Umbilical cord (tissue), 2 donors: ENCODE data around the gene PRKCE. TPM values are rescaled to one million over a fixed set of nuclear protein-coding genes. Genes with fewer than 3 reads are reported as not detected.
"Not testable (repeated sequence)": the region's sequence is repeated elsewhere in the genome, so short reads cannot be mapped to it uniquely, and the experiment has no call there.

Experiments
- DNase-seq: peaks from one replicate; pipeline ENCODE4 v3.0.0-alpha.2; 2015; ENCODE audit warnings: low spot score
- total RNA-seq: library from RNA; depleted of rRNA; stranded (reverse); fragments of >200 nt; gene quantifications from one replicate; pipeline ENCODE4 v1.2.3, GENCODE V29; 2014; ENCODE audit warnings: low replicate concordance; ENCODE audit not compliant: insufficient read depth

The PRKCE gene
- total RNA-seq, 1 donor from 2014 or later, result 8.2 TPM

- DNase-seq, result no peak
These were observed 17.0 kb downstream of the PRKCE start for GRCh38 chr2:45668509-45668908.

GRCh38 chr2:45669032-45669486, 17.6 kb downstream of the PRKCE start:
- peak; percentile 85 for DNase-seq

GRCh38 chr2:45670646-45671045, 19.2 kb downstream of the PRKCE start:
- DNase-seq, result no peak

GRCh38 chr2:45672138-45672537, 20.7 kb downstream of the PRKCE start:
- no peak for DNase-seq

GRCh38 chr2:45674035-45674816, 22.8 kb downstream of the PRKCE start:
- peak; percentile 38 for DNase-seq

- peak; percentile 54 for DNase-seq
These were observed 23.9 kb downstream of the PRKCE start for GRCh38 chr2:45675263-45675812.

- no peak for DNase-seq
These were observed 24.6 kb downstream of the PRKCE start for GRCh38 chr2:45676088-45676487.

GRCh38 chr2:45678791-45679348, 27.4 kb downstream of the PRKCE start:
- no peak for DNase-seq

- no peak for DNase-seq
These were observed 29.0 kb downstream of the PRKCE start for GRCh38 chr2:45680351-45680967.

- no peak for DNase-seq
These were observed 30.2 kb downstream of the PRKCE start for GRCh38 chr2:45681675-45682074.

- no peak for DNase-seq
These were observed 31.8 kb downstream of the PRKCE start for GRCh38 chr2:45683292-45683691.

GRCh38 chr2:45684756-45685155, 33.3 kb downstream of the PRKCE start:
- DNase-seq, result no peak

GRCh38 chr2:45685260-45685659, 33.8 kb downstream of the PRKCE start:
- DNase-seq, result no peak

GRCh38 chr2:45687964-45688363, 36.5 kb downstream of the PRKCE start:
- DNase-seq, result no peak

GRCh38 chr2:45688479-45689298, 37.2 kb downstream of the PRKCE start:
- no peak for DNase-seq

- DNase-seq, result no peak
These were observed 38.8 kb downstream of the PRKCE start for GRCh38 chr2:45690231-45690630.

GRCh38 chr2:45691171-45691999, 39.9 kb downstream of the PRKCE start:
- no peak for DNase-seq

GRCh38 chr2:45692566-45692965, 41.1 kb downstream of the PRKCE start:
- no peak for DNase-seq

- not testable (repeated sequence) for DNase-seq
These were observed 44.1 kb downstream of the PRKCE start for GRCh38 chr2:45695480-45696007.

GRCh38 chr2:45696708-45697107, 45.2 kb downstream of the PRKCE start:
- no peak for DNase-seq
